Upper lobe of left lung (tissue), 4 donors: ENCODE data around the gene C22orf42.

Source experiments
- CTCF ChIP-seq, 6 experiments: fragments of 450-650 bp in 4 of 6; fragments of 200-600 bp in 2 of 6; sonication (generic) in 2 of 6; IDR thresholded peaks; one replicate each; pipeline ENCODE4 v1.5.1; 2016 to 2019; ENCODE audit warnings: antibody characterized with exemption in 6 of 6
- EP300 ChIP-seq, 4 donors: sonication (generic); formaldehyde crosslinking; IDR thresholded peaks; one replicate each; pipeline ENCODE4 v1.5.1; 2017; ENCODE audit warnings: antibody characterized with exemption in 4 of 4, control low read depth in 2 of 4
- POLR2A ChIP-seq, 4 donors: fragments of 450-650 bp; IDR thresholded peaks; one replicate each; pipeline ENCODE4 v1.5.1; 2016 to 2017; ENCODE audit warnings: antibody characterized with exemption in 4 of 4, mild to moderate bottlenecking in 2 of 4
- POLR2AphosphoS5 ChIP-seq, 2 donors: sonication (generic); formaldehyde crosslinking; IDR thresholded peaks; one replicate each; pipeline ENCODE4 v1.5.1; 2017; ENCODE audit warnings: antibody characterized with exemption in 2 of 2

- TF ChIP-seq EP300 (IDR thresholded peaks at IDR 0.05) = no peak
- no peak for TF ChIP-seq POLR2A (IDR thresholded peaks at IDR 0.05)
- no peak for TF ChIP-seq CTCF (IDR thresholded peaks at IDR 0.05)
- no peak for TF ChIP-seq POLR2AphosphoS5 (IDR thresholded peaks at IDR 0.05)
These were observed 6.6 kb upstream of the C22orf42 start for GRCh38 chr22:32165681-32166080.
